Urinary bladder (tissue), 4 donors: ENCODE data around the gene LCP2. TPM values are rescaled to one million over a fixed set of nuclear protein-coding genes. Genes with fewer than 3 reads are reported as not detected.
"Not testable (repeated sequence)": the region's sequence is repeated elsewhere in the genome, so short reads cannot be mapped to it uniquely, and the experiment has no call there.

ENCODE experiments used
- DNase-seq: peaks from one replicate; pipeline ENCODE4 v3.0.0-alpha.2; 2015; ENCODE audit errors: extremely low spot score
- H3K27ac ChIP-seq: one replicate; pipeline ENCODE4 v1.5.1; 2013; ENCODE audit warnings: low read depth, mild to moderate bottlenecking, moderate library complexity
- H3K36me3 ChIP-seq: one replicate; pipeline ENCODE4 v1.6.1; 2013; ENCODE audit warnings: mild to moderate bottlenecking, moderate library complexity; ENCODE audit not compliant: insufficient read depth
- H3K4me1 ChIP-seq: one replicate; pipeline ENCODE4 v1.6.1; 2013; ENCODE audit warnings: mild to moderate bottlenecking, moderate library complexity; ENCODE audit not compliant: insufficient read depth
- H3K4me3 ChIP-seq: one replicate; pipeline ENCODE4 v1.5.1; 2013; ENCODE audit warnings: low read depth, low read length
- WGBS: extraction: QIAGEN DNeasy Blood & Tissue Kit; methylation state at CpG from one replicate; pipeline ENCODE4 v1.1.7; 2013; 5-methylcytosine and 5-hydroxymethylcytosine counted together
- polyA plus RNA-seq: library from polyadenylated mRNA; stranded (reverse); fragments of 200-250 nt; gene quantifications from one replicate; pipeline ENCODE4 v1.2.3, GENCODE V29; 2013
- total RNA-seq: library from RNA; depleted of rRNA; stranded (reverse); fragments of >200 nt; gene quantifications from one replicate; pipeline ENCODE4 v1.2.3, GENCODE V29; 2014
- donor health status: healthy with polysubstance abuse.
- donor health status: healthy.

Gene LCP2
- total and polyA plus RNA-seq, 2 donors: 8.4 to 8.5 TPM

DNA sequence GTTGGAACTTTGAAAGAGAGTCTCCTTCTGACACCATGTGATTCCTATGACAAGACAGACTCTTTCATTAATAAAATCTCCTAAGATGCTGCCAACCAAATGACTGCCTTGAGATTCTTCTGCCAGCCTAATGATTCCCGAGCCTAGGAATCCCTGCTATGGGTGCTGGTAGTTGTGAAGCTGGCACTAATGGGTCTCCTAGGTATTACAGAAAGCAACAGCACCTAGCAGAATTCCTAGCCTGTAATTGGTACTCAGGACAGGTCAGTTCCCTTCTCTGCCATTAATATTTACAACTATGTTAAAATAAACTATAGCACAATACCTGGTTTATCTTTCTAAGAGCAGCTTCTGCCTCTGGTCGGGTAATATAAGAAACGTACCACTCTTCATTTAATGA lies 45.5 kb downstream of the LCP2 start:
- no peak overlapping the region for H3K27ac ChIP-seq

DNA sequence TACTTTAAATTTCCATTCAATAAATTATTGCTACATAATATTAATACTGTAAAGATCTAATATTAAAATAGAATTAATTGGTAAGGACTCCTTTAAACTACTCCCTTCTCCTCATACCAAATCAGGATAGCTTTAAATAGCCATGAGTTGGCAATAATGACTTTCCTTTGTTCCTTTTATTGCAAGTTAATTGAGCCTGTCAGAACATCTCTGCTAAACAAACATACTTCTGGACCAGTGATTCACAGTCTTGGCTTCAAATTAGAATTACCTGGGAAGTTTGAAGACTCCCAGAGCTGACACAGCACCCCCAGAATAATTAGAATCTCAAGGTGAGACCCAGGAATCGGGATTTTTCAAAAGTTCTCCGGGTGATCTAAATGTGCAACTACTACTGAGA lies 46.1 kb downstream of the LCP2 start:
- no peak overlapping the region for H3K4me3 ChIP-seq
- peaks cover 2% of the 10 kb centered on the region for H3K4me1 ChIP-seq
- no peak for DNase-seq
- 91% methylated on average over 2 of the region's 2 CpGs for WGBS
- no peaks in the 10 kb centered on the region for H3K36me3 ChIP-seq
- no peak overlapping the region for H3K27ac ChIP-seq

More for the DNA sequence above, 45.5 kb downstream of the LCP2 start:
- 76% methylated on average over 3 of the region's 3 CpGs for WGBS
- H3K4me3 ChIP-seq: no peak overlapping the region
- H3K4me1 ChIP-seq: peaks cover 2% of the 10 kb centered on the region
- H3K36me3 ChIP-seq: no peaks in the 10 kb centered on the region
- DNase-seq: no peak

DNA sequence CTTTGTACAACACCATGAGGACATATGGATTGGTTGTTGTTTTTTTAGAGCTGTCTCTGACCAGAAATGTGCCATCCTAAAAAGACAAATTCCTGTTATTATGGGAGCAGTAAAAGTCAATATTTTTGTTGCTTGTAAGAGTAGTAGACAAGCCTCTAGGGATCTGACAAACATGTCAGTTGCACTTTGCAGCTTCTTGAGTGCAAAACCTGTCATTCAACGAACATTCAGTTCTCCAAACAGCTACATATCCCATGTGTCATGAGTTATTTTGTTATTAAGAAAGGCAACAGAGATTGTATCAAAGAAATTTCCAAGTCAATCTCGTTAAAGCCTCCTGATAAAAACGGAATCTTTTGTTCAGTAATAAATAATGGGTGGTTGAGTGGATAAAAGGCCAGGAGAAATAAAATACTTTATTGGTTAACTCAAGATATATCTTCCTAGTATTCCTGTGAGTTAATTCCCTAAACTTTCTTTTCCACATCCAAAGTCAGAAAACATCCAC lies 46.7 kb downstream of the LCP2 start:
- Histone ChIP-seq H3K27ac (no peak overlapping the region), H3K4me1 (peaks cover 2% of the 10 kb centered on the region)
- WGBS: 55% methylated on average over 3 of the region's 3 CpGs

DNA sequence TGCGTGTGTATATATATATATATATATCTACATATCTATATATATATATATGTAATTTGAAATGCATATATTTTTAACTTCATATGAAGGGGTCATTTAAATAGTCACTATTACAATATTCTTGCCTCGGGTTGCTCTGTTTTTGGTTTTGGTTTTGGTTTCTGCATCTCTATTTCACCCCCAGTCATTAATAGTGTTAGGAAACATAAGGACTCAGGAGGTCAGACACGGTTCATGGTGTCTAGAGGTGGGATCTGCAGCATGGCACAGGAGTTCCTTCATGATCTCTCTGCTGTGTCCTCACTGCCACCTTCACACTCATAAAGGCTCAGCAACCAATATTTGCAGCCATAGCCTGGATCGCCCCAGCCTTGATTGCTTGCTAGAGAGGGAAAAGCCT lies 48.2 kb downstream of the LCP2 start:
- WGBS: 88% methylated on average over 4 of the region's 4 CpGs
- DNase-seq: no peak
- peaks cover 2% of the 10 kb centered on the region for H3K4me1 ChIP-seq
- no peak overlapping the region for H3K4me3 ChIP-seq
- no peaks in the 10 kb centered on the region for H3K36me3 ChIP-seq
- H3K27ac ChIP-seq: no peak overlapping the region

More for the DNA sequence above, 46.7 kb downstream of the LCP2 start:
- Histone ChIP-seq H3K4me3 (no peak overlapping the region), H3K36me3 (no peaks in the 10 kb centered on the region)
- no peak for DNase-seq

DNA sequence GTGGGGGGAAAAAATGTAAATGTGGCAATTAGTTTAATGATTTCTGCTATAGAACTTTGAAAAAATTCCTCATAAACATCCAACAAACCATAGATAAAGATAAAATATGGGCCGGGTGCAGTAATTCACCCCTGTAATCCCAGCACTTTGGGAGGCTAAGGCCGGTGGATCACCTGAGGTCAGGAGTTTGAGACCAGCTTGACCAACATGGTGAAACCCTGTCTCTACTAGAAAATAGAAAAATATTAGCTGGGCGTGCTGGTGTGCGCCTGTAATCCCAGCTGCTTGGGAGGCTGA lies 48.7 kb downstream of the LCP2 start:
- WGBS: 93% methylated on average over 4 of the region's 4 CpGs
- H3K4me3 ChIP-seq, H3K36me3 ChIP-seq, H3K27ac ChIP-seq, H3K4me1 ChIP-seq, DNase-seq: not testable (repeated sequence)

DNA sequence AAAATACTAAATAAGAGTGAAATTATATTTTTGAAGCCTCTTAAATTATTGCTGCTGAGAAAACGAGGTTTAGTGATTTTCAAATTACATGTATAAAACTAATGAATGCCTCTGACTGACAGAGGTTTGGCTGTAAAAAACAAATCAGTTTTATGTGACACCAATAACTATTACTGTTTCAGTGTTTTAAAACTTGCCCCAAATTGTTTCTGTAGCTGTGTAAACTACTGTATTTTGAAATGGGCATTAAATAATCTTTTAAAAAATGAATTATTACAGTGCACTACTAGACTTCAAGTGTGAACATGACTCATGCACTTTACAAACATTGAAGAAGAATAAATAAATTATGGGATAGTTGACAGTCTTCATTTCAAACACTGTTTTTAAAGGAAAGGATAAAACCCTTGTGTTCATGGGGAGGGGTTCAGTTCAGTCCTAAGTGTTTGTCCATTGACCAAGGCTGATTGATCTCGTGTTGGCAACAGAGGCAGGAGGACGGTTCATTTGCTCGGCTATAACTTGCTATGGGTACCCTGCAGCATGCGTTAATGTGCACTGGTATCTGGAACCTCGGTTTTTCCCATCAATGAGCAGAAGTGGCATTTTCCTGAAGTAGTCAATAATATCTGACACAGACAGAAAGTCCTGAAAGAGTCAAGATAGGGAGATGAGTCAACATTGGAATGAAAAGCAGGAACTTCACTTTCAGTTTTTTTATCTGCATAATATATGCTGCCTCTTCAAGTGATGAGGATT lies 49.2 kb downstream of the LCP2 start:
- 80% methylated on average over 6 of the region's 6 CpGs for WGBS

DNA sequence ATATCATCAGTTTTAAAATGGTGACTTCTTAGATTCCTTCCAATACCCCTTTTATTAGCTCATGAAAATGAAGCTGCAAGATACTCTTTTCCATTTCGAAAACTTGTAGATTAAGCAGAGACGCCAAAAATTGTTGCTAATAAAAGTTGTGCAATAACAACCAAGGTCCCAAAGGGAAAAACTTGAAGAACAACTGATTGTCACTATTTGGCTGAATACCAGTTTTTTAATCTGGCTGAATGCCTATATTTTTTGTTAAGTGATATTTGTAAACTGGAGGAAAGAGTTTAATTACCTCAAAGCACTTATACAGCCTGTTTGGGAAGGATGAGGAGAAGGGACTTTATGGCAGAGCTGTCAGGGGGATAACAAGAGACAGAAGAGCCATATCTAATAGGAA lies 50.2 kb downstream of the LCP2 start:
- Histone ChIP-seq H3K36me3 (no peaks in the 10 kb centered on the region), H3K4me1 (no peaks in the 10 kb centered on the region), H3K27ac (no peak overlapping the region), H3K4me3 (no peak overlapping the region)
- 51% methylated on average over 2 of the region's 2 CpGs for WGBS
- DNase-seq: no peak

More for the DNA sequence above, 49.2 kb downstream of the LCP2 start:
- no peak for DNase-seq
- no peaks in the 10 kb centered on the region for H3K36me3 ChIP-seq
- no peak overlapping the region for H3K4me3 ChIP-seq
- no peak overlapping the region for H3K27ac ChIP-seq
- peaks cover 2% of the 10 kb centered on the region for H3K4me1 ChIP-seq

DNA sequence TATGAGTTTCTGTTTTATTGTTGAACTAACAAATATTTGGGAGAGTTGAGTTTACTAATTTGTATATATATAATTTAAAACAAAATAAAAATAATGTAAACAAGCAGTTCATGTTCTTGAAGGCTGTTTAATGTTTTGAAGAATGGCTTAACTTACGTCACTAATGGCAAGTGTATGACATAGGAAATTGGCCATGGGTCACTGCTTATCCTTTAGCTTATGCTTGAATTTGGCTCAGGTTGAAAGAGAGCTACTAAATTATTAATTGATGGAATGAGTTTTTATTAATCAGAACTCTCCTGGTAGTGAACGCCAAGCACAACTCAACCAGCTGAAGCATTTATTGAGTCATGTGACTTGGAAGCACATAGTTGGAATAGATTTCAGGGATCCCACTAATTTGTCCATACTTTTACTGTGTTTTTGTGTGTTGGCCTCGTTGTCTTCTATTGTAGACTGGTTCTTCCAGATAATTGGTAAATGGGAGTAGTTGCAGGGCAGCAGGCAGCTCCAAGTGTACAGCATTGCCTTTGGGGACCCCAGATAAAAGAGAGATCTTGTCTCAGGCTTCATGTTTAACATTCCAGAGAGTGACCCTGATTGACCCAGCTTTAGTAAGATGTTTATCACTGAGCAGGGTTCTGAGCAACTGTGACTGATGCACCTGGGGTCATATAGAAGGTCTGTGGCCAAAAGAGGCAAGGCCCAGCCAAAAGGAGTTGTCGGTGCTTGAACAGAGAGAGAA lies 51.3 kb downstream of the LCP2 start:
- Histone ChIP-seq H3K36me3 (no peaks in the 10 kb centered on the region), H3K4me1 (no peaks in the 10 kb centered on the region), H3K4me3 (no peak overlapping the region), H3K27ac (no peak overlapping the region)
- DNase-seq: no peak
- WGBS: 64% methylated on average over 4 of the region's 4 CpGs

DNA sequence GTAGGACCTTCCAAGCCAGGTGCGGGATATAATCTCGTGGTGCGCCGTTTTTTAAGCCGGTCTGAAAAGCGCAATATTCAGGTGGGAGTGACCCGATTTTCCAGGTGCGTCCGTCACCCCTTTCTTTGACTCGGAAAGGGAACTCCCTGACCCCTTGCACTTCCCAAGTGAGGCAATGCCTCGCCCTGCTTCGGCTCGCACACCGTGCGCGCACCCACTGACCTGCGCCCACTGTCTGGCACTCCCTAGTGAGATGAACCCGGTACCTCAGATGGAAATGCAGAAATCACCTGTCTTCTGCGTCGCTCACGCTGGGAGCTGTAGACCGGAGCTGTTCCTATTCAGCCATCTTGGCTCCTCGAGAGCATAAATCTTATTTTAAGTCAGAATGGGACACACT lies 52.1 kb downstream of the LCP2 start:
- H3K4me1 ChIP-seq, H3K27ac ChIP-seq, H3K36me3 ChIP-seq, DNase-seq, H3K4me3 ChIP-seq: not testable (repeated sequence)
- 93% methylated on average over 18 of the region's 23 CpGs for WGBS

DNA sequence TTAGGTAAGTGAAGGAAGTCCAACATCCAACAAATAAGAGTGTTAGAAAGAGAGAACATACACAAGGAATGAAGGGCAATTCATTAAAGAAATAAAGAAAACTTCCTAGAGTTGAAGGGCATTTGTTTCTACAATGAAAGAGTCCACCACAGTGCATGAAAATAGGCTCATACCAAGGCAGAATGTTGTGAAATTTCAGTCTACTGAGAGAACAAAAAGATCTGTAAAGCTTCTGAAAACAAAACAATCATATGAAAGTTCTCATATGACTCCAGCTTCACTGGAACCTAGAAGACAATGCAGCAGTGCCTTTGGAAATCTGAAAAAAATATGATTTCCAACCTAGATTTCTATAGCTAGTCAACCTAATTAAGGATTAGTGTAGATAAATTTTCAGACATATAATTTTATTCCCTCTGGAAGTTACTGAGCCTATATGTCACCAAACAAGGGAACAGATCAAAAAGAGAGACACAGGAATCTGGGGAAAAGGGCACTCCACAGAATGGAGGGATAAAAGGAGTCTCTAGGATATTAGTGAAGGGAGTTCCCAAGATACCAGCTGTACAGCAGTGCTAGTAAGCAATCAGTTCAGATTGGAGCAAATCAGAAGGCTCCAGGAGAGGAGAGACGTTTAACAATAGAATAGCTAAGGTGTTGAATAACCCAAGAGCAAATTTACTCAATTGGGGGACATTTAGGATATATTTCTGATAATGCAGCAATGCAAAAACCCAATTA lies 59.0 kb downstream of the LCP2 start:
- 21% methylated on average over 1 of the region's 1 CpG for WGBS
- Histone ChIP-seq H3K36me3 (no peaks in the 10 kb centered on the region), H3K27ac (no peak overlapping the region), H3K4me3 (no peak overlapping the region), H3K4me1 (no peaks in the 10 kb centered on the region)
- no peak for DNase-seq

DNA sequence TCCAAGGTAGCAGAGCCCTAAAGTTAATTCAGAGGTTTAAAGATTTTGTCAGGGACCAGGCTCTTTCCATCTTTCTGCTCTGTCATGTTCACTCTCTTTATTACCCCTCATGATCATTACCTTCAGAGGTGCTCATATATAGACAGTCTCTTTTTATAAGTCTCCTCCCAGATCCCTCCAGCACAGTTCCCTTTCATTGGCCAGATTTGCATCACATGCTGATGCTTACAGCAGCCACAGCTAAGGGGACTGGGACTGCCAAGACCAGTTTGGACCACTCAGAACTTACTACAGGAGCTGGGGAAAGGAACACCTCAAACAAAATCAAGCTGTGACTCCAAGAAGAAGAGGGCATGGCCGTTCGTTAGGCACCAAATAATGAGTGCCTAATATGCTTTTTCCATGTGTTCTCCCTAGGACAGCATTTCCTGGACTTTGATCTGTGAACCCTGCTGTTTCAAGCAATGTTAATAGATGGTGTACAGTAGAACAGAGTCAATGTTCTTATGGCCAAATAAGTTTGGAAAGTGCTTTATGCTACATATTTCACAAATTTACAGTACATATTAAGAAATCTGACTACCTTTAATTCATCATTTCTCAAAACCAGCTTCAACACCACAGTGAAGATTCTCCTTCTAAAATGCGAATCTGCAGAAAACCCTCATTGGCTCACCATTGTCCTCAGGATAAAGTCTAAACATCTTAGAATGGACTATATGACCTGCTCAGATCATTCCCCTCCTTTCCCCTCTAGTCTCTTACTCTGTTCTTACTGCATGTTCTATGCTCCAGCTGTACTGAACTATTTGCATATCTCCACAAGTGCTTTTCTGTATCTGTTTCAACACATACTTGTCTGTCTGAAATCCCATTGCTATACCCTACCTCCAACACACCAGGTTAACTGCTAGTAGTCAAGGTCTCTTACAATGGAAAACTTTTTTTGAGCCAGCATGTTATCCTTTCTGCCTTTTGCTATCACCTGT lies 61.4 kb downstream of the LCP2 start:
- Histone ChIP-seq H3K4me1 (no peaks in the 10 kb centered on the region), H3K4me3 (no peak overlapping the region), H3K36me3 (no peaks in the 10 kb centered on the region), H3K27ac (no peak overlapping the region)
- WGBS: 81% methylated on average over 3 of the region's 3 CpGs
- no peak for DNase-seq

DNA sequence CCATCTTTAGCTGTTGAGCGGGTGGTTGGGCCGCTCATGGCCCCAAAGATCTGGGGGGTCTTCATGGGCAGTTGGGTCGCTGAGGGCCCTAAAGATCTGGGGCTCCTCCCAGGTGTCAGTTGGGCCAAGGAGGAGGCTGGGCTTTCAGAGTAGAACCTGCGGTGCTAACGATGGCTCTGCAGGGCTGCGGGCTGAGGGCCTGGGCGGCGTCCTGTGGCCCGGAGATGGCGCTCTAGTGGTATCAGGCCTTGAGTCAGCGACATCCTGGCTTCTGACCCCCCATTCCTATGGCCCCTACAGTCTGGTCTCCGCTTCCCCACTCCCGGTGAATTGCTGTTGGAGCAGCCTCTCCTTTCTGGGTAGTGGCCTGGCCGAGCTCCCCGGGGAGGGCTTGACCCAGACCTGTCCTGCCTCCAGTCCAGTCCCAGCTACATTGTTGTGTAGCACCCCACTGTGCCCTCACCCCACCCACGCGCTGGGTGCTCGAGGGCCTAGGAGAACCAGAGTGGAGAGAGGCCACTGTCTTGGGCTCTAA lies 64.2 kb downstream of the LCP2 start:
- Histone ChIP-seq H3K4me3 (no peak overlapping the region), H3K27ac (no peak overlapping the region), H3K4me1 (no peaks in the 10 kb centered on the region), H3K36me3 (no peaks in the 10 kb centered on the region)
- 98% methylated on average over 18 of the region's 18 CpGs for WGBS
- no peak for DNase-seq

DNA sequence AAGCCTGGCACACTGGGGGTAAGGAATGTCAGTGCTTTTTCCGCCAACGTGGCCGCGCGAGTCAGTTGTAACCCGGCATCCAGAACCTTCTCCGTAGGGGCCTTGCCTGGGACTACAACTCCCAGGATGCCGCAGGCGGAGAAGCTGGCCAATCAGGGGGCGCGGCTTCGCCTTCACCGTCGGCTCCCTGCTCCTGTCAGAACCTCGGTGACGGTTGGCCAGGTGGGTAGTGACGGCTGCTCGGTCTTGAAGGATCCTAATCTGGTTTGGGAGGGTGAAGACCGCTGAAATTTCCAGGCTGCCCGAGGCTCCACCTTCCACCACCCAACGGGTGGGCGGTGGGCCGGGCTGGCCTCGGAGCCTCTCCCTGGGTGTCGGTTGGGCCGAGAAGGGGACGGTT lies 64.8 kb downstream of the LCP2 start, which contains the start of gene C5orf58:
Gene C5orf58 (plus strand): TSS at position 200 of the 400 bp plus-strand sequence. CDS start 1,992 bp downstream, outside the sequence.
- Histone ChIP-seq H3K4me3 (no peak within 1 kb of the TSS), H3K36me3 (no peaks in the 10 kb centered on the region), H3K4me1 (no peaks in the 10 kb centered on the region), H3K27ac (no peak within 1 kb of the TSS)
- 95% methylated on average over 27 of the region's 27 CpGs for WGBS
- DNase-seq: no peak
